MCF 10A (cell line): ENCODE measurements around the gene GJC1. TPM values are rescaled to one million over a fixed set of nuclear protein-coding genes. Genes with fewer than 3 reads are reported as not detected.

Source experiments
- BruUV-seq: library from RNA; stranded (reverse); fragments of 400-500 nt; replicated peaks from 2 replicates; lab custom pipeline; 2021; lab: Mats Ljungman, UMichigan
- CTCF ChIA-PET: fragments of 300-600 bp; sonication (Branson Sonifier 250); formaldehyde crosslinking; extraction: SDS; loops from one replicate; lab custom pipeline; 2021; ENCODE audit warnings: antibody characterized with exemption, inconsistent platforms; lab: Yijun Ruan, JAX
- POLR2A ChIA-PET: fragments of 300-600, 350-650 bp; sonication (Branson Sonifier 250); formaldehyde crosslinking; extraction: SDS; loops from one replicate; lab custom pipeline; 2020; ENCODE audit warnings: antibody characterized with exemption, inconsistent platforms; lab: Yijun Ruan, JAX
- DNase-seq: peaks from one replicate; pipeline ENCODE4 v3.0.0-alpha.2; 2018; ENCODE audit not compliant: unreplicated experiment
- H3K27ac Mint-ChIP-seq: one replicate; pipeline ENCODE4 v1.8.0; 2022; ENCODE audit warnings: mild to moderate bottlenecking, low read depth, mixed read lengths; ENCODE audit not compliant: unreplicated experiment
- H3K27me3 Mint-ChIP-seq: one replicate; pipeline ENCODE4 v1.8.0; 2022; ENCODE audit warnings: mixed read lengths; ENCODE audit not compliant: insufficient read depth, unreplicated experiment
- H3K36me3 Mint-ChIP-seq: one replicate; pipeline ENCODE4 v1.8.0; 2022; ENCODE audit warnings: mild to moderate bottlenecking, moderate library complexity, mixed read lengths; ENCODE audit not compliant: insufficient read depth, unreplicated experiment
- H3K4me1 Mint-ChIP-seq: one replicate; pipeline ENCODE4 v1.8.0; 2022; ENCODE audit warnings: mixed read lengths; ENCODE audit not compliant: insufficient read depth, unreplicated experiment
- H3K4me3 Mint-ChIP-seq: one replicate; pipeline ENCODE4 v1.8.0; 2022; ENCODE audit warnings: mild to moderate bottlenecking, moderate library complexity, mixed read lengths; ENCODE audit not compliant: unreplicated experiment
- H3K9me3 Mint-ChIP-seq: one replicate; pipeline ENCODE4 v1.8.0; 2022; ENCODE audit warnings: mixed read lengths; ENCODE audit not compliant: unreplicated experiment
- CTCF ChIP-seq: fragments of 200-600 bp; IDR thresholded peaks from one replicate; pipeline ENCODE4 v1.8.0; 2022; ENCODE audit warnings: antibody characterized with exemption, mild to moderate bottlenecking; ENCODE audit not compliant: unreplicated experiment
- intact Hi-C: fragments of 100-400 bp; cut with micrococcal nuclease; formaldehyde crosslinking; loops from 2 replicates; pipeline ENCODE4 v1.14.1; 2022
- total RNA-seq: library from RNA; stranded (reverse); gene quantifications from 2 replicates; pipeline ENCODE4 v1.2.3, GENCODE V29; 2022

GJC1 gene
- total RNA-seq, 1 experiment from 2014 or later, result 6.9 TPM

- peaks cover 10% of the 10 kb centered on the region for H3K27me3 Mint-ChIP-seq
- intact Hi-C loops, result no loop called here
- no peak overlapping the region for H3K4me3 Mint-ChIP-seq
- ChIA-PET CTCF (interaction anchor here (0.5 to 9.4 kb wide), 6 partner anchors 55 to 349 kb away, joined by 3 to 233 read pairs (median 5); no protein-coding TSS in a partner anchor), POLR2A (no interaction called here)
- H3K27ac Mint-ChIP-seq, result no peak overlapping the region
- TF ChIP-seq CTCF, result no peak
- no peaks in the 10 kb centered on the region for H3K9me3 Mint-ChIP-seq
- no TSS peak for BruUV-seq
- no peak for DNase-seq
- H3K4me1 Mint-ChIP-seq, result peaks cover 7% of the 10 kb centered on the region
- no peaks in the 10 kb centered on the region for H3K36me3 Mint-ChIP-seq
Observed at GRCh38 chr17:44782326-44782850, 47.7 kb downstream of the GJC1 start.

- no TSS peak for BruUV-seq
- intact Hi-C loops, result no loop called here
- Mint-ChIP-seq H3K27me3 (peaks cover 4% of the 10 kb centered on the region), H3K27ac (no peak overlapping the region), H3K4me3 (no peak overlapping the region), H3K4me1 (peaks cover 7% of the 10 kb centered on the region), H3K9me3 (no peaks in the 10 kb centered on the region), H3K36me3 (peaks cover 4% of the 10 kb centered on the region)
- DNase-seq, result no peak
- TF ChIP-seq CTCF, result no peak
- ChIA-PET CTCF (interaction anchor here (0.5 to 9.4 kb wide), 7 partner anchors 9 to 295 kb away, joined by 3 to 233 read pairs (median 5); no protein-coding TSS in a partner anchor), POLR2A (no interaction called here)
Observed at GRCh38 chr17:44781551-44782325, 48.3 kb downstream of the GJC1 start.

- no peak overlapping the region for H3K4me3 Mint-ChIP-seq
- H3K9me3 Mint-ChIP-seq, result no peaks in the 10 kb centered on the region
- intact Hi-C loops, result no loop called here
- POLR2A ChIA-PET, result interaction anchor here (1.6 kb wide), 1 partner anchor 48 kb away, joined by 5 read pairs; no protein-coding TSS in a partner anchor
- H3K27ac Mint-ChIP-seq, result no peak overlapping the region
- BruUV-seq, result no TSS peak
- peaks cover 6% of the 10 kb centered on the region for H3K36me3 Mint-ChIP-seq
- no peaks in the 10 kb centered on the region for H3K27me3 Mint-ChIP-seq
- DNase-seq, result no peak
- TF ChIP-seq CTCF, result no peak
- peaks cover 7% of the 10 kb centered on the region for H3K4me1 Mint-ChIP-seq
- CTCF ChIA-PET, result interaction anchor here (0.5 to 9.4 kb wide), 9 partner anchors 9 to 467 kb away, joined by 3 to 233 read pairs (median 5); no protein-coding TSS in a partner anchor
Observed at GRCh38 chr17:44780845-44781480, 49.1 kb downstream of the GJC1 start.

GRCh38 chr17:44780161-44780560, 49.9 kb downstream of the GJC1 start:
- H3K9me3 Mint-ChIP-seq, result no peaks in the 10 kb centered on the region
- DNase-seq, result no peak
- no peaks in the 10 kb centered on the region for H3K27me3 Mint-ChIP-seq
- intact Hi-C loops, result no loop called here
- POLR2A ChIA-PET, result interaction anchor here (1.0 to 1.6 kb wide), 2 partner anchors 41 to 49 kb away, joined by 3 to 5 read pairs; no protein-coding TSS in a partner anchor
- peaks cover 6% of the 10 kb centered on the region for H3K36me3 Mint-ChIP-seq
- no TSS peak for BruUV-seq
- no peak overlapping the region for H3K27ac Mint-ChIP-seq
- TF ChIP-seq CTCF, result no peak
- CTCF ChIA-PET, result interaction anchor here (0.6 to 9.4 kb wide), 14 partner anchors 8 to 270 kb away, joined by 3 to 233 read pairs (median 4); no protein-coding TSS in a partner anchor
- H3K4me1 Mint-ChIP-seq, result peaks cover 7% of the 10 kb centered on the region
- H3K4me3 Mint-ChIP-seq, result no peak overlapping the region
